Measurements from ENCODE around the gene DNAL1. TPM values are rescaled to one million over a fixed set of nuclear protein-coding genes. Genes with fewer than 3 reads are reported as not detected.

DNAL1 gene
- total RNA-seq, 1 donor from 2014 or later, result 13.1 TPM

- no peaks in the 10 kb centered on the region for H3K4me1 Mint-ChIP-seq (ENCODE audit: unreplicated experiment)
- DNase-seq (ENCODE audit: low spot score), result no peak
- H3K9me3 Mint-ChIP-seq (ENCODE audit: unreplicated experiment), result no peaks in the 10 kb centered on the region
- H3K36me3 Mint-ChIP-seq (ENCODE audit: low read depth, unreplicated experiment), result peaks cover 6% of the 10 kb centered on the region
- peaks cover 1% of the 10 kb centered on the region for H3K27me3 Mint-ChIP-seq (ENCODE audit: unreplicated experiment)
- no peak overlapping the region for H3K4me3 Mint-ChIP-seq (ENCODE audit: unreplicated experiment)
- TF ChIP-seq CTCF (IDR thresholded peaks at IDR 0.05; ENCODE audit: unreplicated experiment), result no peak
- H3K27ac Mint-ChIP-seq (ENCODE audit: unreplicated experiment), result no peak overlapping the region
Observed at GRCh38 chr14:73610687-73611086, 34.1 kb upstream of the DNAL1 start.

DNA sequence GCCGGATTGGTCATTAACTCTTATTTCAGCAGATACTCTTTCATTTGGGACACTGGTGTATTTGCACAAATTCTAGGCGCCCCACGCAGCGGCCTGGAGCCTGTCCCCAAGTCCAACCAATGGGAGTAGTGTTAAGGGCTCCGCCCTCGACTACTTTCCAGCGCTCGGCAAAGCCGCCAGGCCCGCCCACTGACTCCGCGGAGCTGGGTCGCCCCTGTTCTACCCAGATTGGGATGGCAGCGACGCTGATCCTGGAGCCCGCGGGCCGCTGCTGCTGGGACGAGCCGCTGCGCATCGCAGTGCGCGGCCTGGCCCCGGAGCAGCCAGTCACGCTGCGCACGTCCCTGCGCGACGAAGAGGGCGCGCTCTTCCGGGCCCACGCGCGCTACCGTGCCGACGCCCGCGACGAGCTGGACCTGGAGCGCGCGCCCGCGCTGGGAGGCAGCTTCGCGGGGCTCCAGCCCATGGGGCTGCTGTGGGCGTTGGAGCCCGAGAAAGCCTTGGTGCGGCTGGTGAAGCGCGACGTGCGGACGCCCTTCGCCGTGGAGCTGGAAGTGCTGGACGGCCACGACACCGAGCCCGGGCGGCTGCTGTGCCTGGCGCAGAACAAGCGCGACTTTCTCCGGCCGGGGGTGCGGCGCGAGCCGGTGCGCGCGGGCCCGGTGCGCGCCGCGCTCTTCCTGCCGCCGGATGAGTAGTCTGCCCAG, 32.3 kb upstream of the DNAL1 start, which contains the start of gene ACOT6:
TSS of gene ACOT6 (plus strand) at position 179 of the 707 bp plus-strand sequence. CDS start at position 234, 55 bp downstream.
- Mint-ChIP-seq H3K9me3 (ENCODE audit: unreplicated experiment) (no peaks in the 10 kb centered on the region), H3K4me3 (ENCODE audit: unreplicated experiment) (peak within 1 kb of the TSS; percentile 91), H3K27ac (ENCODE audit: unreplicated experiment) (peak within 1 kb of the TSS; percentile 64), H3K27me3 (ENCODE audit: unreplicated experiment) (peaks cover 1% of the 10 kb centered on the region), H3K4me1 (ENCODE audit: unreplicated experiment) (no peaks in the 10 kb centered on the region), H3K36me3 (ENCODE audit: low read depth, unreplicated experiment) (no peaks in the 10 kb centered on the region)
- no peak for TF ChIP-seq CTCF (IDR thresholded peaks at IDR 0.05; ENCODE audit: unreplicated experiment)
- DNase-seq (ENCODE audit: low spot score), result peak; percentile 70

- Mint-ChIP-seq H3K4me1 (ENCODE audit: unreplicated experiment) (no peaks in the 10 kb centered on the region), H3K27me3 (ENCODE audit: unreplicated experiment) (peaks cover 1% of the 10 kb centered on the region), H3K36me3 (ENCODE audit: low read depth, unreplicated experiment) (no peaks in the 10 kb centered on the region), H3K4me3 (ENCODE audit: unreplicated experiment) (peak overlapping the region; percentile 91), H3K27ac (ENCODE audit: unreplicated experiment) (peak overlapping the region; percentile 64), H3K9me3 (ENCODE audit: unreplicated experiment) (no peaks in the 10 kb centered on the region)
- TF ChIP-seq CTCF (IDR thresholded peaks at IDR 0.05; ENCODE audit: unreplicated experiment), result no peak
- no peak for DNase-seq (ENCODE audit: low spot score)
Observed at GRCh38 chr14:73613046-73613383, 31.8 kb upstream of the DNAL1 start.

GRCh38 chr14:73613419-73613963, 31.3 kb upstream of the DNAL1 start:
- TF ChIP-seq CTCF (IDR thresholded peaks at IDR 0.05; ENCODE audit: unreplicated experiment), result no peak
- Mint-ChIP-seq H3K27me3 (ENCODE audit: unreplicated experiment) (peaks cover 1% of the 10 kb centered on the region), H3K4me1 (ENCODE audit: unreplicated experiment) (no peaks in the 10 kb centered on the region), H3K36me3 (ENCODE audit: low read depth, unreplicated experiment) (no peaks in the 10 kb centered on the region), H3K9me3 (ENCODE audit: unreplicated experiment) (no peaks in the 10 kb centered on the region), H3K27ac (ENCODE audit: unreplicated experiment) (no peak overlapping the region), H3K4me3 (ENCODE audit: unreplicated experiment) (peak overlapping the region; percentile 91)
- DNase-seq (ENCODE audit: low spot score), result no peak

DNA sequence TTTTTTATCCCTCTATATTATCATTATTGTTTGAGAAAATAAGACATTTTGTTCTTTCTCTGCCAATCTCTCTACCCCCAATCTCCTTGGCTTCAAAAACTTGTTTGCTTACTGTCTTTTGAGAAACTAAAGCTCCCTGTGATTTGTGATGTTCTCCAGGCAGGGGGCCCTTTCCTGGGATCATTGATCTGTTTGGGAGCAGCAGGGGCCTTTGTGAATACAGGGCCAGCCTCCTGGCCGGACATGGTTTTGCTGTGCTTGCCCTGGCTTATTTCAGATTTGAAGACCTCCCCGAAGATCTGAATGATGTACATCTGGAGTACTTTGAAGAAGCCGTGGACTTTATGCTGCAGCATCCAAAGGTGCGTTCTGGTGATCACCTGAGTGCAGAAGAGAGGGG, 28.0 kb upstream of the DNAL1 start:
- no peak overlapping the region for H3K4me3 Mint-ChIP-seq (ENCODE audit: unreplicated experiment)
- H3K27ac Mint-ChIP-seq (ENCODE audit: unreplicated experiment), result no peak overlapping the region
- no peaks in the 10 kb centered on the region for H3K4me1 Mint-ChIP-seq (ENCODE audit: unreplicated experiment)
- H3K36me3 Mint-ChIP-seq (ENCODE audit: low read depth, unreplicated experiment), result no peaks in the 10 kb centered on the region
- H3K9me3 Mint-ChIP-seq (ENCODE audit: unreplicated experiment), result no peaks in the 10 kb centered on the region
- no peak for DNase-seq (ENCODE audit: low spot score)
- TF ChIP-seq CTCF (IDR thresholded peaks at IDR 0.05; ENCODE audit: unreplicated experiment), result no peak
- peaks cover 1% of the 10 kb centered on the region for H3K27me3 Mint-ChIP-seq (ENCODE audit: unreplicated experiment)

Data from endothelial cell (in vitro differentiated cells).